ENCODE data around the gene TEAD1. TPM values are rescaled to one million over a fixed set of nuclear protein-coding genes. Genes with fewer than 3 reads are reported as not detected.

TEAD1 gene
- total and polyA plus RNA-seq, 10 of the 15 experiments (the other 5 are each of a cell fraction or from before 2014, with no cell fraction given) = 0.01 to 0.59 (median 0.04) TPM; not detected in 6

DNA sequence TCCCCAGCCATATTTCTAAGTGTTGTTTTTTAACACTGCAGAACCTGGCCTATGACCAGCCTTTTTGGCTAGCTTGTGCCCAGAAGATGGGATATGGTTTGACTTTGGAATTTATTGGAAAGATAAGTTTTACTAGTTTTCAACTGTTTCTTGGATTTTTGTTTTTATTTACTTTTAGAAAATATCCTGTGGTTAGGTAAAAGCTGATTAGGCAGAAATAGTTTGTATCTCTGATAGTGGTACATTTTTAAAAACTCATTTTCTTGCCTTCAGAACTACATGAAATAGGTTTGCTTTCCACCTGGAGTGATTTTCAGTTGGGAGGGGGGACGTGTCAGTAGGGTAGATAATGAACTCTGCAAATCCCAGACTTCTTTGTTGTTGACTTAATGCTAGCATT is 243.6 kb downstream of the TEAD1 start:
- in situ Hi-C loops (cut with MboI) (no loop called here), intact Hi-C loops (cut with micrococcal nuclease; ENCODE audit: unreplicated experiment) (no loop called here)
- ChIA-PET RAD21 (ENCODE audit: unreplicated experiment) (no interaction called here), CTCF (no interaction called here), SMC1A (ENCODE audit: uncharacterized antibody, unreplicated experiment) (no interaction called here), POLR2A (no interaction called here)
- Histone ChIP-seq H3K79me2 (ENCODE audit: control insufficient read depth, insufficient read depth, low read length) (no peaks in the 10 kb centered on the region), H3K4me1 (ENCODE audit: control insufficient read depth, insufficient read depth, low read length) (no peaks in the 10 kb centered on the region), H3K36me3 (ENCODE audit: control insufficient read depth in 2 of 2, insufficient read depth in 2 of 2, low read length in 1 of 2) (no peaks in the 10 kb centered on the region), H3K4me2 (ENCODE audit: control insufficient read depth, insufficient read depth) (no peak overlapping the region), H2AFZ (ENCODE audit: control insufficient read depth, low read depth, low read length) (no peak overlapping the region), H3K9ac (ENCODE audit: control insufficient read depth, insufficient read depth, low read length) (no peak overlapping the region), H4K20me1 (ENCODE audit: control insufficient read depth, insufficient read depth) (no peaks in the 10 kb centered on the region), H3K4me3 (no peak overlapping the region), H3K27me3 (replicated peaks in 1 of 2; ENCODE audit: control insufficient read depth in 2 of 2, insufficient read depth in 2 of 2, low read length in 1 of 2) (no peaks in the 10 kb centered on the region; a peak in 2 of 4 replicates), H3K27ac (ENCODE audit: control insufficient read depth, insufficient read depth) (no peak overlapping the region), H3K9me3 (replicated peaks; ENCODE audit: control insufficient read depth, insufficient read depth, low read length) (no peaks in the 10 kb centered on the region)
- TF ChIP-seq ZBED1 (IDR thresholded peaks at IDR 0.05; ENCODE audit: borderline replicate concordance) (no peak), ELK1 (IDR thresholded peaks at IDR 0.05; ENCODE audit: low read depth, low read length) (no peak), KLF5 (IDR thresholded peaks at IDR 0.05; ENCODE audit: partially characterized antibody) (no peak), RAD51 (IDR thresholded peaks at IDR 0.05) (no peak), ESRRA (IDR thresholded peaks at IDR 0.05; ENCODE audit: low read length) (no peak), SIX5 (IDR thresholded peaks at IDR 0.05; ENCODE audit: low read depth, low read length, severe bottlenecking) (no peak), KAT2A (conservative IDR thresholded peaks at IDR 0.05; ENCODE audit: control insufficient read depth, low read depth, low read length) (no peak), STAT1 (conservative IDR thresholded peaks at IDR 0.05) (no peak), KDM1A (IDR thresholded peaks at IDR 0.05; ENCODE audit: borderline replicate concordance) (no peak)
- no peak for FAIRE-seq
- no peak for DNase-seq (ENCODE audit: low read depth, low spot score)
- no peak for ATAC-seq
- BruUV-seq (replicated peaks) = no TSS peak
- 0% methylated on average over 1 of the region's 1 CpG for WGBS (ENCODE audit: insufficient coverage, insufficient replicate concordance, low lambda C conversion rate, missing lambda C conversion rate)
